ENCODE data around the gene CD3G.

CD3G gene

DNA sequence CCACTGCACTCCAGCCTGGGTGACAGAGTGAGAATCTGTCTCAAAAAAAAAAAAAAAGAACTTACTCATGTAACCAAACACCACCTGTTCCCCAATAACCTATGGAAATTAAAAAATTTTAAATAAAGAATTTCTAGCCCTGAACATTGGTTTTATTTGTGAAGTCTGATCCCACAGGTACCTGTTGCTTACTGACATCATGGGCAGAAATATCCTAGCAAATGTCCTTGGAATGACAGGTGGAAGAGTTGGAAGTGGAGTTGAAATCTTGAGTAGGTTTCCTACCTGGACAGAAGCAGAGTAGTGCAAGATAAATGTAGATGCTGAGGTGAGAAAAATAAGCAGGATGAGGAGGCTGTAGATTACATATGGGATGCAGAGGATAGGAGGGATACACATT is 18.9 kb upstream of the CD3G start:
- DNase-seq (ENCODE audit: low read depth in 2 of 2), result no peak

DNA sequence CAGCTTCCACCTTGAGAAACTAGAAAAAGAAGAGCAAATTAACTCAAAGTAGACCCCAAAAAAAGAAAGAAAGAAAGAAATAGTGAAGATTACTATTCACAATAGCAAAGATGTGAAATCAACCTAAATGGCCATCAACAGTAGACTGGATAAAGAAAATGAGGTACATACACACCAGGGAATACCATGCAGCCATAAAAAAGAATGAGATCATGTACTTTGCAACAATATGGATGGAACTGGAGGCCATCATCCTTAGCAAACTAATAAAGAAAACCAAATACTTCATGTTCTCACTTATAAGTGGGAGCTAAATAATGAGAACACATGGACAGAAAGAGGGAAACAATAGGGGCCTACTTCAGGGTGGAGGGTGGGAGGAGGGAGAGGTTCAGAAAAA is 15.4 kb upstream of the CD3G start:
- no peak for DNase-seq (ENCODE audit: low read depth in 2 of 2)

DNA sequence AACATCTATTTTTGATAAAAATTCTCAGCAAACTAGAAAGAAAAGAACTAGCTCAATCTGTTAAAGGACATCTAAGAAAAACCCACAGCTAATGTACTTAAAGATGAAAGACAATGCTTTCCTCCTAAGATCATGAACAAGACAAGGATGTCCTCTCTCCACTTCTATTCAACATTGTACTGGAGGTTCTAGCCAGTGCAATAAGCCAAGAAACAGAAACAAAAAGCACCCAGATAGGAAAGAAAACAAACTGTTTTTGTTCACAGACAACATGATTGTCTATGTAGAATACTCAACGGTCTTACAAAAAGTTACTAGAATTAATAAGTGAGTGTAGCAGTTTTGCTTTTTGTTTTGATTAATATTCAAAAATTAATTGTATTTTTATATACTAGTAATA is 9.4 kb upstream of the CD3G start:
- DNase-seq (ENCODE audit: low read depth in 2 of 2), result no peak

DNA sequence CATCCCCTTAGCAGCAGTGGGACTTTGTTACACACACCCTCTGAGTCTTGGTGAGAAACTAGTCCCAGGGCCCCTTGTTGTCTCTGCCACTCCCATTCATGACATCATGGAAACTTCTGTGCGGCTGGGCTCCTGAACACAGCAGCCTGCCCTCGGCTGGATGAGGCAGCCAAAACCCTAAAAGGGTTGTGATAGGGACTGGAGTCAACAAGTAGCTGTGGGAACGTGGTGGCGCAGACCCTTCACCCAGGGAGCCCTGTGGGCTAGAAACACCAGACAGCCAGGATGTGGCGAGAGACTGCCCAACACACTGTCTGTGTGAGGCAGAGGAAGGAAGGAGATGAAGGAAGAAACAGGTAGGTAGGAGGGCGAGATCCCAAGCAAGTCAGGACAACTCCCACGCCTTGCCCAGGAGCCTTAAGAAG is 5.5 kb upstream of the CD3G start:
- peak; percentile 75 to 79 for DNase-seq (ENCODE audit: low read depth in 2 of 2)

DNA sequence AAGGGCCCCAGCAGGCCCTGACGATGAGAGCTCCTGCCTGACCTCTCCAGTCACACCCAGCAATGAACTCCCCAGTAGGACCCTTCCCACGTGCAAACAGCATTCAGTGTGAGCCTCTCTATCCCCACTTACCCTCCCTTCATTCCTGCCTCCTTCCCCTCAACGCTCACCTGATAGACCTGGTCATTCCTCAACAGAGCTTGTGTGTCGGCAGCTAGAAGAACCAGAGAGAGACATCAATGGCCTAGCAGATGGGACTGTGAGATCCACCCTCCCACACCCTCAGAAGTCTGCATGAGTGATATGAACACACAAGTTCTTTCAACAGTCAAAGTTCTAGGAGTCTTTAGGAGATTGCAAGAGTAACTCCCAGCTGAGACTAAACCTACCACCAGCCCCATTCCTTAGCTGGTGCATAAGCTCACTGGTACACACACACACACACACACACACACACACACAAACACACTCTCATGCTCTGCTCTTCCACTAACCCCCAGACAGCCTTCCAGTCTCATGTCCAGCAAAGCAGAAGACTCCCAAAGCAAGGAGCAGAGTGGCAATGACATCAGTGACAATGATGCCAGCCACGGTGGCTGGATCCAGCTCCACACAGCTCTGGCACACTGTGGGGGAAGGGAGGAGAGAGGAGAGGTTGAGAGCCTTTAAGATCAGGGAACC is 4.7 kb upstream of the CD3G start:
- no peak for DNase-seq (ENCODE audit: low read depth in 2 of 2)

DNA sequence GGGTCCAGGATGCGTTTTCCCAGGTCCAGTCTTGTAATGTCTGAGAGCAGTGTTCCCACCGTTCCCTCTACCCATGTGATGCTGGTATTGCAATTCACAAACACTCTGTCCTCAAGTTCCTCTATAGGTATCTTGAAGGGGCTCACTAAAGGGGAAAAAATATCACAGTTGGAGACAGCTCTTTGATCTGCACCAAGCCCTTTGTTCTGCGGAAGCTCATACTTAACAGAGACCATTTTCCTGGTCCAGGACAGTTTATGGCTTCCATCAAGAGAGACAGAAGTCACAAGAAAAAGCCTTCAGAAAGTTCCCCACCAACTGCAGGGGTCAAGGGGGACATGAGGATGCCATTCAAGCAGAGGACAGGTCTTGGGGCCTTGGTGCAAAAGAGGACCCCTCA is 3.7 kb upstream of the CD3G start:
- DNase-seq (ENCODE audit: low read depth in 2 of 2), result no peak

DNA sequence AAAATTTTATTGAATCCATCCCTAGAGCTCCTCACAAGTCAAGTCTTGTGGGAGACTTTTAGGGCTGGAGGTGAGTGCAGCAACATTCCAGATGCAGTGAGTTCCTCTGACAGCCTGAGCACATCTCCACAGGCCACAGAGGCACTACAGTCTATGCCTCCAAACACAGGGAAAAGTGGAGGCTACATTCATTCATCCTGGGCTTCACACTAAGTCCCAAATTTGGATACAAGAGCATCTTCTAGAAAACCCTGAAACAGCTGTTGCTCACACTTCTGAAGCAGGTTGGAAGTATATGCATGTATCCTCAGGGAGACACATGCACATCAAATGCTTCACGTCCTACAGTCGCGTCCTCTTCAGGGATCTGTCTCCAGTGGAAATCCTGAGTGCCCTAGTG is 2.9 kb upstream of the CD3G start:
- DNase-seq (ENCODE audit: low read depth in 2 of 2), result no peak

DNA sequence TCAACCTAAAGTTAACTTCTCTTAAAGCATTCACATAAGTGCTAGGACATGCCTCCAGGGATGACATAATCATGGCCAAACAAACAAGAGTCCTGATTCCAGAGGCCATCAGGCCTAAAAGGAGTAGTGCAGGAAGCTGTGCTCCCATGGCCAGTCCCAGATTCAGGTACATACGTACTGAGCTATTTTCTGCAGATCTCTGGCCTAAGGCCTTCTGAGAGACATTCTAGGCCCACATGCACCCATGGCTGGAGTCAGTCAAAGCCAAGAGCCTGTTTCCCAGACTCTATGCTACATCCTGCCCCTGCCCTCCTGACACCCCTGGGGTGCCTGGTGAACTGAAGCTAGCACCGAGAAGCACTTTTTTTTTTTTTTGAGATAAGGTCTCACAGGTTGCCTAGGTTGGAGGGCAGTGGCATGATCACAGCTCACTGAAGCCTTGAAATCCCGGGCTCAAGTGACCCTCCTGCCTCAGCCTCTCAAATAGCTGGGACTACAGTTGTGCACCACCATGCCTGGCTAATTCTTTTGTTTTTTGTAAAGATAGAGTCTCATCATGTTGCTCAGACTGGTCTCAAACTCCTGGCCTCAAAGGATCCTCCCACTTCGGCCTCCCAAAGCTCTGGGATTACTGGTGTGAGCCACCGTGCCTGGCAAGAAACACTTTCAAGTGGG is 2.2 kb upstream of the CD3G start:
- no peak for DNase-seq (ENCODE audit: low read depth in 2 of 2)

DNA sequence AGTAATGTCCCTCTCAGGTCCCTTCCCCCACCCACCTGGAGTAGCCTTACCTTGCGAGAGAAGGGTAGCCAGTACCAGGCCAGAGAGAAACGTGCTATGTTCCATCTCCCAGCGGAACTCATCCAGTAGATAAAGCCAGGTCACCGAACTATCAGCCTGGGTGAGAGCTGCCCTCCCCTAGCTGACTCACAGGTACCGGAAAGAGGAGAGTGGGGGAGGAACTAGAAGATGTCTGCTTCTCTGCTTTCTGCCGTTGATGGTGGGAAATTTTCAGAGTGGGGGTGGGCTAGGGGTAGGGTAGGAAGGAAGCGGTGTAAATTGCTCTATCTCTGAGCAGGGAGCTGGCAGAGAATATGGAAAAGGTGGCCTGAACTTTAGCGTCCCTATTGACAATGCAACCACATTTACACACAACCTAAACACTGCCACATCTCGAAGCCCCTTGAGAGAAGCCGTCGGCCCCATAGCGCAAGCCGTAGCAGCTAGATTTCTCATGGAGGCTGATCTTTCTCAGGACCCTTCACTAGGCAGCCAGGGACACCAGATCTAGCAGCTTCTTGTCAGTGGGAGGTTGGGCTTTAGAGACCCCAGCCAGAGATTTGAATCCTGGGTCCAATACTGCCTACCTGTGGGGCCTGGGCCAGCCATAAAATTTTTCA is 1.5 kb upstream of the CD3G start, which contains the start of gene CD3D:
Gene CD3D, minus strand, starts transcription at position 203 of the 659 bp plus-strand sequence. Its CDS starts 98 bp downstream, at position 105.
- DNase-seq (ENCODE audit: low read depth in 2 of 2), result peak in 1 of 2 donors; percentile 27

DNA sequence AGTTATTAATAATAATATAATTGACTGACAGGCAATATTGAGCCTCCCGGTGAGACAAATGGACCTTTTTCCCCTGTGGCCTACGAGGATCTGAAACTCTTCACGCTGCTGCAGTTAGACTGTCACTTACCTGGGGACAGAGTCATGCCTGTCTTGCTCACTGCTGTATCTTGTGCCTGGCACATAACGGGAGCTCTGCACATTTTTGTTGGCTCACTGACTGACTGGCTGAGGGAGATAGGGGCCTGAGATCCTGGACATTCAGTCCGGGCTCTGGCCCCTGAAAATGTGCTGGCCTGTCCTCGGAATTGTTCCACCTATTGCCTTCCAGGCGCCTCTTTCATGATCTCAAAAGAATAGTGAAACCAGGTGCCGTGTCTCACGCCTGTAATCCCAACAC is 896 bp upstream of the CD3G start:
- no peak for DNase-seq (ENCODE audit: low read depth in 2 of 2)

DNA sequence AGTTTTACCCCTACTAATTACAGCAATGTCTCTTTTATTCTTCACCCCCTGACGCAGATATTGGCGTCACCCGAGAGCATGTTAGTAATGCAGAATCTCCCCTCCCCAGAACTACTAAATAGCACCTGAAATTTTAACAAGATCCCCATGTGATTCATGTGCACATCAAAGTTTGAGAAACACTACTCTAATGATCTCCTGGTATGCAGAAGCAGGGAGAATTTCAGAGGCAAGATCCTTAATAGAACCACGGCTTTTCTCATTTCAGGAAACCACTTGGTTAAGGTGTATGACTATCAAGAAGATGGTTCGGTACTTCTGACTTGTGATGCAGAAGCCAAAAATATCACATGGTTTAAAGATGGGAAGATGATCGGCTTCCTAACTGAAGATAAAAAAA is 5.3 kb downstream of the CD3G start:
- DNase-seq (ENCODE audit: low read depth in 2 of 2), result no peak

DNA sequence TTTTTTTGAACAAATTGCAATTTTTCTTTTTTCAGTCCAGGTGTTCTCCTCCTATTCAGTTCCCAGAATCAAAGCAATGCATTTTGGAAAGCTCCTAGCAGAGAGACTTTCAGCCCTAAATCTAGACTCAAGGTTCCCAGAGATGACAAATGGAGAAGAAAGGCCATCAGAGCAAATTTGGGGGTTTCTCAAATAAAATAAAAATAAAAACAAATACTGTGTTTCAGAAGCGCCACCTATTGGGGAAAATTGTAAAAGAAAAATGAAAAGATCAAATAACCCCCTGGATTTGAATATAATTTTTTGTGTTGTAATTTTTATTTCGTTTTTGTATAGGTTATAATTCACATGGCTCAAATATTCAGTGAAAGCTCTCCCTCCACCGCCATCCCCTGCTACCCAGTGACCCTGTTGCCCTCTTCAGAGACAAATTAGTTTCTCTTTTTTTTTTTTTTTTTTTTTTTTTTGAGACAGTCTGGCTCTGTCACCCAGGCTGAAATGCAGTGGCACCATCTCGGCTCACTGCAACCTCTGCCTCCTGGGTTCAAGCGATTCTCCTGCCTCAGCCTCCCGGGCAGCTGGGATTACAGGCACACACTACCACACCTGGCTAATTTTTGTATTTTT is 9.1 kb downstream of the CD3G start:
- no peak for DNase-seq (ENCODE audit: low read depth in 2 of 2)

DNA sequence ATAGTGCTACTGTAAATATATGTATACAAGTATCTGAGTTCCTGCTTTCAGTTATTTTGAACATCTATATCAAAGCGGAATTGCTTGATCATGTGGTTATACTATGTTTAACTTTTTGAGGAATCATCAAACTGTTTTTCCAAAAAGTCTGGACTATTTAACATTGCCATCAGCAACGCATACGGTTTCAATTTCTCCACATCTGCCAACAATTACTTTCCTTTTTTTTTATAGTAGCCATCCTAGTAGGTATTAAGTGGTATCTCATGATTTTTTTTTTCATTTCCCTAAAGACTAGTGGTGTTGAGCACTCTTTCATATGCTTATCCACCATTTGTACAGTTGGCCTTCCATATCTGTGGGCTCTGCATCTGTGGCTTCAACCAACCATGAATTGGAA is 13.9 kb downstream of the CD3G start:
- no peak for DNase-seq (ENCODE audit: low read depth in 2 of 2)

DNA sequence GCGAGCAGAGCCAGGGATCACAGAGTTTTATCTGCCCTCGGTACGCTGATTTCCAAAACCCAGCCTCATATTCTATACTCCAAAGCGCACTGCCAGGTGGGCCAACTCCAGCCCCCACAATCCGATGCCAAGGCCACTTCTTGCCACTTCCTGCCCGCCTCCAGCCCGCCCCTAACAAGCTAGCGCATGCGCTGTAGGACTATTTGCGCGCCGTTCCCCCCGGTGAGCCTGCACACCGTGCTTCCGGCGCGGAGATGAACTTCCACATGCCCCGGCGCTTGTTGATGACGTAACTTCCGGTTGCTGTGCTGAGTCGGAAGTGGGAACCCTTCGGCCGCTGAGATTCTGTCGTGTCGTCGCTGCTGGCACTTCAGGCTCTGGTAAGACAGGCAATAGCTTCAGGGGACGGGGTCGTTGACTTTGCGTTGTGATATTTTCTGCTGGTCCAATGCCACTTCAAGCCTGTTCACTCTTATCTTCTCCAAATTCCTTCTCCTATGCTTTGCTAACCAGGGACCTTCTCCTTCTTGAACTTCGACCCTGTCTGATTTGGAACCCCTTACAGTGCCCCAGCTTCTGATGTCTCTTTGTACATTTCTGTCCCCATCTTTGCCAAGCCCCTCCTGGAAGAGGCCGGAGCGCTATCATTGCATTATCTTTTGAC is 15.3 kb downstream of the CD3G start, which contains the start of gene UBE4A:
Gene UBE4A, plus strand, starts transcription at position 306 of the 664 bp plus-strand sequence. CDS start 5,481 bp downstream, outside the sequence.
- DNase-seq (ENCODE audit: low read depth in 2 of 2), result peak; percentile 94 to 98

DNA sequence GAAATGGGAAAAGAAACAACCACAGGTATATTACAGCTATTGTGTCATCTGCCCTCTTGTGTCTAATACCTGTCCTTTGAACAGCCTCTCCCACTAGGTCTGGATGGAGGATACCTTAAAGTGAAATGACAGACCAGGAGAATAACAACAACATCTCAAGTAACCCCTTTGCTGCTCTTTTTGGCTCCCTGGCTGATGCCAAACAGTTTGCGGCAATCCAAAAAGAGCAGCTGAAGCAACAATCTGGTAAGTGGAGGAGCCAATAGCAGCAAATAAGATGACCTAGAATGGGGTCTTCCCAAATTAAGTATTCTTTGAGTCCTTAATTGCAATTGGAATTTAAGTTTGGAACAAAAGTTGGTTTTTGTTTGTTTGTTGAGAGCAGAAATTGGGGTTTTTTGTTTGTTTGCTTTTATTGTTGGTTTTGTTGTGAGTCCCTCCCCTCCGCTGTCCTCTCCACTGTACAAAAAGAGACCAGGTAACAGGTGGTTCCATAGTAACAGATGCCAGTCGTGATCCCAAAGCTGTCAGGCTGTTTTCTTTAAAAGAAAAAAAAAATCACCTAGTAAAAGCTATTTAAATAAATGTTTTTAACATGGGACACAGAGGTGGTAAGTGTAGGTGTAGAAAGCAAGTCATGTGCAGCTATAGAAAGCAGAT is 20.9 kb downstream of the CD3G start:
- DNase-seq (ENCODE audit: low read depth in 2 of 2), result no peak

DNA sequence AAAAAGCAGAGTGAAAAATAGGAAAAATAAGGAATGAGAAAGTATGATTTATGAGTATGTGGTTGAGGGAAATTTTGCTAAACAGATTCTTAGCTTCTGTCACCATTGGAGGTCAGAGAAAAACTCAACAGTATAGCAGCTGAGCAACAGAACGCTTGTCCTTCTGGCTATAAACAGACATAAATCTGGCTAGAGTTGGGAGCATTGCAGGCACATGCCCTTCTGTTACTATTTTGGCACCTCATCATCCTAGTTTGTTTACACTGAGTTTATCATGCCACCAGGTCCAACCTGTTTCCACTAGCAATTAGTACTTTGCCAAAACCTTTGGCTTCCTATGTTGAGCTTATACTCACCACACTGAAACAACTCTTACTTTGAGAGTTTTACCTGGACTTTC is 22.1 kb downstream of the CD3G start:
- no peak for DNase-seq (ENCODE audit: low read depth in 2 of 2)

DNA sequence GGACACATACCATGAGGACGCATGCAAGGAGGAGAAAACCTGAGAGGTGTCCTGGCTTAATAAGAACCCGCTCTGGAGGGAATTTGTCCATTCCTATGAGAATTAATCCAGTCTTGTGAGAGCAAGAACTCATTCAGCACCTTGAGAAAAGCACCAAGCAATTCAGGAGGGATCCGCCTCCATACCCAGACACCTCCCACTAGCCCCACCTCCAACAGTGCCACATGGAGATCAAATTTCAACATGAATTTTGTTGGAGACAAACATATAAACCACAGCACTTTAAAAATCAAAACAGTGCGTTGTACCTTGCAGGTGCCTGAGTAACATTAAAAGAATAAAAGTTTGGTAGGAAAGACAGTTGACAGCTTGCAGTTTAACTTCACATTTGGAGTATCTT is 26.6 kb downstream of the CD3G start:
- no peak for DNase-seq (ENCODE audit: low read depth in 2 of 2)

DNA sequence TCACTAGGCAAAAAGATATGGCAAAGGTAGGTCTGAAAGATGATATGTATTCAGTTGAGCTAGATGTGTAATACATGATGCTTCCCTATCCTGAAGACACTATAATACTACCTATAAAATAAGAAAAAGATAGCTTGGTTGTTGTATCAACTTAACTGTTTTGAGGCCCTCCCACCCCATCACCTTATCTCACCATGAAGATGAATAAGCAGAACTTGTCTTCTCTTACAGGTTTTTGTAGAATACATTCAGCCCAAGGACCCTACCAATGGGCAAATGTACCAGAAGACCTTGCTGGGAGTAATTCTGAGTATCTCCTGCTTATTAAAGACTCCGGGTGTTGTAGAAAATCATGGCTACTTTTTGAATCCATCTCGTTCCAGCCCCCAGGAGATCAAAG is 29.1 kb downstream of the CD3G start:
- no peak for DNase-seq (ENCODE audit: low read depth in 2 of 2)

DNA sequence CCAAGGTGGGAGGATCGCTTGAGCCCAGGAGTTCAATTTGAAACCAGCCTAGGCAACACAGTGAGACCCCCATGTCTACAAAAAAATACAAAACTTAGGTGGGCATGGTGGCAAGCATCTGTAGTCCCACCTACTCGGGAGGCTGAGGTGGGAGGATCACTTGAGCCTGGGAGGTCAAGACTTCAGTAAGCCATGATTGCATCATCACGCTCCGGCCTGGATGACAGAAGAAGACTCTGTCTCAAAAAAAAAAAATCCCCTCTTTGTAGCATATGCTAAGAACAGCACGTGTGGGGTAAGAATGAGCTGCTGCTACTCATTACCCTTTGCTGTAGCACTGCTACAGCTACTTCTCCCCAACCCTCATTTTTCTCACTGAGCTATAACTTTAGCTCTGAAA is 29.7 kb downstream of the CD3G start:
- DNase-seq (ENCODE audit: low read depth in 2 of 2), result no peak

DNA sequence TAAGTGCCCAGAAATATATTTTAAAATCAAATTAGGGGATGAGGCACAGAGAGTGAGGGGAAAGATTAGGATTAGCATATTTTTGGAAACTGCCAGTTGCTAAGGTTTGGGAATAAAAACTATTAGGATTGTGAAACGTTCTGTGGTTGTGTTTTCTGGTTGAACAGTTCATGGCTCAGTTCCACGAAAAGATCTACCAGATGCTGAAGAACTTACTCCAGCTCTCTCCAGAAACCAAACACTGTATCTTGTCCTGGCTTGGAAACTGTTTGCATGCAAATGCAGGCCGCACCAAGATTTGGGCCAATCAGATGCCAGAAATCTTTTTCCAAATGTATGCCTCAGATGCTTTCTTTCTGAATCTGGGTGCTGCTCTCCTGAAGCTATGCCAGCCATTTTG is 30.6 kb downstream of the CD3G start:
- DNase-seq (ENCODE audit: low read depth in 2 of 2), result no peak

DNA sequence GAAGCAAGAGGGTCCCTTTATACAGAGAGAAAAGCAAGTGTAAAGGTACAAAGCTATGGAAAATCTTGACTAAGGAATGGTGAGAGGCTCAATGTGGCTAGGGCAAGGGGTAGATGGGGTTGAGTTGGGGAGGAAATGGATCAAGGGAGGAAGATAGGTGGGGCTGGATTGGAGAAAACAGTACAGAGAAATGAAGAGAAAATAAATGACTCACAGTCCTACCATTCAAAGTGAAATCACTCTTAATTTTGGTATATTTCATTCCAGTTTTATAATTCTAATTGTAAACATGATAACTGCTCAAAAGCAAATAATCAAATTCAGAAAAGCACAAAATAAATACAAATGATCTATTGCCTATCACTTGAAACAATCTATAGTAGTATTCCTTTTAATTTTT is 31.8 kb downstream of the CD3G start:
- no peak for DNase-seq (ENCODE audit: low read depth in 2 of 2)

Measured in stimulated activated CD8-positive, alpha-beta memory T cell treated with anti-CD3 and anti-CD28 coated beads, Interleukin-7, amount 100 ng/mL, for 1 hour (primary cell).